ENCODE data around the gene RBM33. TPM values are rescaled to one million over a fixed set of nuclear protein-coding genes. Genes with fewer than 3 reads are reported as not detected.

The RBM33 gene
- total RNA-seq, 1 experiment from 2014 or later = 7.3 TPM

DNA sequence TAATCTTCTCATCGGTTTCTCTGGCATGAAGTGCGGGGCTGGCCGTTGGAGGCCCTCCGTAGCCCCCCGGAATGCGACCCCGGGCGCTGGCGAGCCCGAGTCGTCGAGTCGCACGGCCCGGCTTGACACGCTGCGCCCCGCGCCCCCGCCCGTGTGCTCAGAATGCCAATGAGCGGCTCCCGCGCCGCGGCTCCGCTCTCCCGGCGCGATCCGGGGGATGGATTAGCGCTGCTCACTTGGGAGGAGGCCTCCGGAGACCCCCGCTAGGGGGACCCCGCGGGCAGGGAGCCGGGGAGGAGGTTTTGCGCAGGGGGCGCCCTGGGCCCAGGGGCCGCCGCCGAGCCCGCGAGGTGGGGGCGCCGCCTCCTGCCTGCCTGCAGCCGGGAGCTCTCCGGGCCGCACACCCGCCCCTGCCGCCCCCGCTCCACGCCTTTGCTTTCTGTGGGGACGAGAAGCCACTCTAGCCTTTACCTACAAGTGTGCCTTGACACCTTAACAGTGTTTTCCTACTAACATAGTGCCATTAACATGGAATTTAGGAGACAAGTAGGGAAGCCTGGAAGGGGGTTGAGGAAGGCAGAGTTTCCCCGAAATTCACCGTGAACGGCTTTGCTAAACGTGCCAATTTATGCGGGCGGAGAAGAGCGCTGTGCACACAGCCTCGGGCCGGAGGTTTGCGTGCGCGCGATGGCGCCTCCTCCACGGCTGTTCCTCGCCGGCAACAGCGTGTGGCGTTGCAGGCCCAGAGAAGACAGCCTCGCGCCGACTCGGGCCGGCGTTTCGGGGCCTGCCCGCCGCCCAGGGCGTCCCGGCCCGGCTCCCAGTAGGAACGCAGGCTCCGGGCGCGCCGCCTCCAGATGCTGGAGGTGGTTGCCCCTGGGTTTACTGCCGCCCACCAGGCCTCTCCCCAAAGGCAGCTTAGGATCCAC lies 160.7 kb downstream of the RBM33 start:
- no peak for DNase-seq (ENCODE audit: low read depth)
- in situ Hi-C loops (cut with HindIII; ENCODE audit: low pct_unique_long_range_greater_than_20kb, low sequenced_read_pairs) = no loop called here

DNA sequence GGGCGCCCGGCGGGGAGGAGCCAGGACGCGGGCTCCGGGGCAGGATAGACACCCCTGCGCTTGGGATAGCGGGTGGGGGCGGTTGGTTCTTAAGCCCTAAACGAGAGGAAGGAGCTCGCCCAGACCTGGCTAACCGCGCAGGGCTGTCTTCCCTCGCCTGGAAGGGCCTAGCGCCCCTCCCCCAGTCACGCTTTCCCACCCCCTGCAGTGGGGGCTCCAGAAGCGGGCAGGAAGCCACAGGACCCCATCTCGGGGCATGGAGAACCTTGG lies 161.3 kb downstream of the RBM33 start:
- no peak for DNase-seq (ENCODE audit: low read depth)
- in situ Hi-C loops (cut with HindIII; ENCODE audit: low pct_unique_long_range_greater_than_20kb, low sequenced_read_pairs) = no loop called here

GRCh38 chr7:155806096-155806871 lies 161.8 kb downstream of the RBM33 start:
- in situ Hi-C loops (cut with HindIII; ENCODE audit: low pct_unique_long_range_greater_than_20kb, low sequenced_read_pairs) = no loop called here
- DNase-seq (ENCODE audit: low read depth) = no peak

DNA sequence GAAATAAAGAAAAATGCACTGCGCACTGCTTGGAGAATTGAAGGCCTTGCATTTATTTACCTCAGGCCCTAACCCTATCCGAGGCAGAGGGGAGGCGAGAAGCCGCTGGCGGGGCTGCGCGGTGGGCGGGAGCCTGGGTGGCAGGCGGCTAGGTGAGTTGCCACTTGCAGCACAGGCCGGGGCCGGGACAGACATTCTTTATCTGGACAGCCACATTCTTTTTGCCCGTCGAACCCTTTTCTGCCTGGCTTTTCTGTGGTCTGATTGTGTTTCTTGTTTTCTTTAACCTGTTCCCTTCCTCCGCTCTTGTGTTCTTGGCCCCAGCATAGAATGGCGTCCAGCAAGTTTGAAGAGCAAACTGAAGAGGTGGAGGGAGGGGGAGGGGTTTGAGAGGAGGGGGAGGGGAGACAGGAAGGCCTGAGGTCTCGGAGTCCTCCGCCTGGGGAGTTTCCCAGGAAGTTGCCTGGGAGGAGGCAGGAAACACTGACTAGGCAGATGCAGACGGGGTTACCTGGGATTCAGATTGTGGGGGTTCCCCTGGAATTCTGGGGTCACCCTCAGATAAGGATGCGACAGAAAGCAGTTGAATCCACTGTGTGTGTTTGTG lies 162.7 kb downstream of the RBM33 start:
- no peak for DNase-seq (ENCODE audit: low read depth)
- in situ Hi-C loops (cut with HindIII; ENCODE audit: low pct_unique_long_range_greater_than_20kb, low sequenced_read_pairs) = no loop called here

- in situ Hi-C loops (cut with HindIII; ENCODE audit: low pct_unique_long_range_greater_than_20kb, low sequenced_read_pairs) = no loop called here
- DNase-seq (ENCODE audit: low read depth) = peak; percentile 57
Measured at GRCh38 chr7:155807789-155808548, 163.5 kb downstream of the RBM33 start.

GRCh38 chr7:155808549-155809331 lies 164.3 kb downstream of the RBM33 start:
- DNase-seq (ENCODE audit: low read depth) = peak; percentile 84
- in situ Hi-C loops (cut with HindIII; ENCODE audit: low pct_unique_long_range_greater_than_20kb, low sequenced_read_pairs) = no loop called here

- in situ Hi-C loops (cut with HindIII; ENCODE audit: low pct_unique_long_range_greater_than_20kb, low sequenced_read_pairs) = no loop called here
- peak; percentile 72 for DNase-seq (ENCODE audit: low read depth)
Measured at GRCh38 chr7:155809332-155809946, 165.0 kb downstream of the RBM33 start.

- DNase-seq (ENCODE audit: low read depth) = peak; percentile 43
- in situ Hi-C loops (cut with HindIII; ENCODE audit: low pct_unique_long_range_greater_than_20kb, low sequenced_read_pairs) = no loop called here
Measured at GRCh38 chr7:155809947-155810769, 165.7 kb downstream of the RBM33 start.

GRCh38 chr7:155810770-155811559 lies 166.5 kb downstream of the RBM33 start:
- in situ Hi-C loops (cut with HindIII; ENCODE audit: low pct_unique_long_range_greater_than_20kb, low sequenced_read_pairs) = no loop called here
- peak; percentile 46 for DNase-seq (ENCODE audit: low read depth)

- DNase-seq (ENCODE audit: low read depth) = peak; percentile 35
- in situ Hi-C loops (cut with HindIII; ENCODE audit: low pct_unique_long_range_greater_than_20kb, low sequenced_read_pairs) = no loop called here
Measured at GRCh38 chr7:155811560-155811894, 167.1 kb downstream of the RBM33 start.

- DNase-seq (ENCODE audit: low read depth) = peak; percentile 64
- in situ Hi-C loops (cut with HindIII; ENCODE audit: low pct_unique_long_range_greater_than_20kb, low sequenced_read_pairs) = no loop called here
Measured at GRCh38 chr7:155811895-155812761, 167.7 kb downstream of the RBM33 start, which contains the start of gene SHH. TSS of gene SHH (minus strand) at chr7:155812463. CDS start at chr7:155812122, 341 bp downstream.

GRCh38 chr7:155813125-155813524 lies 168.7 kb downstream of the RBM33 start:
- in situ Hi-C loops (cut with HindIII; ENCODE audit: low pct_unique_long_range_greater_than_20kb, low sequenced_read_pairs) = no loop called here
- no peak for DNase-seq (ENCODE audit: low read depth)

GRCh38 chr7:155813546-155814315 lies 169.3 kb downstream of the RBM33 start:
- in situ Hi-C loops (cut with HindIII; ENCODE audit: low pct_unique_long_range_greater_than_20kb, low sequenced_read_pairs) = no loop called here
- DNase-seq (ENCODE audit: low read depth) = no peak
